GM21447 (cell line): ENCODE results near the gene INPP5E.
A peak's percentile ranks its signal among the peaks of the same experiment; 100 is the strongest.

Experiments
- ATAC-seq: cut with Tn5 transposase; IDR thresholded peaks from one replicate; pipeline ENCODE4 v1.9.1; 2021; ENCODE audit not compliant: unreplicated experiment

INPP5E gene

GRCh38 chr9:136439481-136440408 lies at the start of gene INPP5E:
INPP5E (minus strand) TSS chr9:136439845; CDS start chr9:136439419, 426 bp downstream.
- peak; percentile 57 for ATAC-seq

DNA sequence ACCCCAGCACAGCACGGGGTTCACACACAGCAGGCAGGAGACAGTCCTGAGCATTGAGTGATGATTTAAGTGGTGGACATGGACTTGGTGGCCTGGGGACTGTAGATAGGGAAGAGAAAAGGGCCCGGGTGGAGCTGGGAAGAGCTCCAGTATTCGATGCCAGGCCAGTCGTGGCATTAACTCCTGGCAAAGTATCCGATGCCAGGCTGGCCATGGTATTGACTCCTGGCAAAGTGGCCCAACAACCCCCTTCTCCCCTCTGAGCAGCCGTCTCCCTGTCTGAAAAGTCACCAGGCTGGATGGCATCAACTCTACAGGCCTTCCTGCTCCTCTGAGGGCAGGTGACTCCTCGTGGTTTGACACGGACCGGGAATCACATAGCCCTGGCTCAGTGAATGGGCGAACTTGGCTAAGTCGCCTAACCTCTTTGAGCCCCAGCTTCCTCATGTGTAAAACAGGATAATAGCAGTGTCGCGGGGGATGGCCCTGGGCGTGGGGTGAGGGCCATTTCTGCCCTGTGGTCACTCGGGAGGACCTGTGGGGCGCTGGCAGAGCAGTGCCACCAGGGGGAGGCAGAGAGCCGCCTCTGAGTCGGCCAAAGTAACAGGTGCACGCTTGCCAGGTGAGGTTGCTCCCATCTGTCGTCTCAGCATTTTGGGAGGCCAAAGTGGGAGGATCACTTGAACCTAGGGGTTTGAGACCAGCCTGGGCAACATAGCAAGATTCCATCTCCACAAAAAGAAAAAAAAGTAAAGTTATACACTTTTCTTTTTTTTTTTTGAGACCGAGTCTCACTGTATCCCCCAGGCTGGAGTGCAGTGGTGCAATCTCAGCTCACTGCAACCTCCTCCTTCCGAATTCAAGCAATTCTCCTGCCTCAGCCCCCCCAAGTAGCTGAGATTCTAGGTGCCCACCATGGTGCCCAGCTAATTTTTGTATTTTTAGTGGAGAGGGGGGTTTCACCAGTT lies 48.9 kb upstream of the INPP5E start:
- no peak for ATAC-seq

DNA sequence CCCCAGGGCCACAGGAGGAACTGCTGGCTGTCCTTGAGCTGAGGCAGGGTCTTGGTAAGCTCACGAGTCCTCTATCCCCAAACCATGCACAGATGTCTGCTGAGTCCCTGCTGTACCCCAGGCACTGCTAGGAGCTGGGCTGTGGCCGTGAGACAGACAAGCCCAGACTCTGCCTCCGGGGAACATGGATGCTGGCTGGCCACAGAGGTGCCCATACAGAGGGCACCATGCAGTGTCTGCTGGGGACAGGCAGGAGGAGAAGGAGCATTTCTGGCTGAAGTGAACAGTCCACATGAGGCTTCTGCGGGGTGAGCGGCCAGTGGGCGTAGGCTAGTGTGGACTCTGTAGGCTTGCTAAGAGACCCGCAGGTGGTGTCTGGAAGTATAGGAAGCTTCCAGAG lies 48.0 kb upstream of the INPP5E start:
- no peak for ATAC-seq

- ATAC-seq = no peak
Observed at GRCh38 chr9:136486823-136487620, 47.4 kb upstream of the INPP5E start.

DNA sequence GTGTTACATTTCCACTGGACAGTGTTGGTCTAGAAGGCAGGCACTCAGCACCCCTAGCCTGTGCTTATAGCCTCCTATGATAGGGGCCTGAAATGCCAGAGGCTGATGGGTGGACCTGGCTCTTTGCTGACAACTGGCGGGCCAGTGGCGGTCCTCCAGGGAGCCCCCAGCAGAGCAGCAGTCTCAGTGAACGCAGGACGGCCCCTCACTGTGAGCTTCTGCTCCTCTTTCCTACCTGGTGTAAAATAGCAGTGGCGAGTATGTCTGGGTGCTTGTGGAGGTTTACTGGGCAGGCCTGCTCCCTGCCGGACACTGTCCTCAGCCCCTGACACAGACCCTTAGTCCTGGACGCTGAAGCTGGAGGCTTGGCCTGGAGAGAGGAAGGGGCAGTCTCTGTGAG lies 46.5 kb upstream of the INPP5E start:
- no peak for ATAC-seq

- no peak for ATAC-seq
Observed at GRCh38 chr9:136485049-136486045, 45.7 kb upstream of the INPP5E start.

DNA sequence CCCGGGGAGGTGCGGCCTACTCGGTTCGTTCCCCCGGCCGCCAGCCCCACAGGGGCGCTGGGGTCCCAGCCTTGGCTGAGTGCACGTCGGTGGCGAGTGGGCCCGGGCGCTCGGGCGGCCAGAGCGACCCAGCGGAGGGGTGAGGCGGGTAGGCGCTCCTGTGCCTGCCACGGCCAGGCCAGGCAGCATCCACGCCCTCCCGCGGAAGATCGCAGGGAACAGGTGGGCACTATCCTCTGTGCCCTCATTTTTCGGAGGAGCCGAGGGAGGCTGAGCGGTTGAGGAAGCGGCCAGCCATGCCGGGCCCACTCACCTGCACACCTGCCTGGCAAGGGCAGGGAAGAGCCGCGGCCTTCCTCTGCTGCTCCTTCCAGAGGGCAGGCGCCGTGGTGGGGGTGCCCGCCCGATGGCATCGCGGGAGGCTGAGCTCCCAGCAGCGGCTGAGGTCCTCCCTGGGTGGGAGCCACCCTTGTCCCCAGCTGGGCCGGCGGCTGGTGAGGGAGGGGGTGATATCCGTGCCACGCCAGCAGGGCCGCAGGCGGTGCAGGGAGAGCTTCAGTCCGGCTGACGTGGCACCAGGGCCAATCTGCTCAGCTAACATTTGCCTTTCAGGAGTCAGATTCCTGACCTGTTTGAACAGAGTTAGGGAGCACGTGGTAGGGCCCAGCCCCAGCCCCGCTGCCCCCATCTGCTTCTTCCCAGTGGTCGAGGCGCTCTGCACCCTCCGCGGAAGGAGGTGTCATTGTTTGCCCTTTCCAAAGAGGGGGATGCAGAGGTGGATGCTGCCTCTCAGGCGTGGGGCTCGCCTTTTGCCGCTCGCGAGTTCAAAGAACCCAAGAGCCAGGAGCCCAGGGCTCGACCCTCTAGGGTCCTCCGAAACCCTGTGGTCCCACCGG lies 44.8 kb upstream of the INPP5E start:
- no peak for ATAC-seq

DNA sequence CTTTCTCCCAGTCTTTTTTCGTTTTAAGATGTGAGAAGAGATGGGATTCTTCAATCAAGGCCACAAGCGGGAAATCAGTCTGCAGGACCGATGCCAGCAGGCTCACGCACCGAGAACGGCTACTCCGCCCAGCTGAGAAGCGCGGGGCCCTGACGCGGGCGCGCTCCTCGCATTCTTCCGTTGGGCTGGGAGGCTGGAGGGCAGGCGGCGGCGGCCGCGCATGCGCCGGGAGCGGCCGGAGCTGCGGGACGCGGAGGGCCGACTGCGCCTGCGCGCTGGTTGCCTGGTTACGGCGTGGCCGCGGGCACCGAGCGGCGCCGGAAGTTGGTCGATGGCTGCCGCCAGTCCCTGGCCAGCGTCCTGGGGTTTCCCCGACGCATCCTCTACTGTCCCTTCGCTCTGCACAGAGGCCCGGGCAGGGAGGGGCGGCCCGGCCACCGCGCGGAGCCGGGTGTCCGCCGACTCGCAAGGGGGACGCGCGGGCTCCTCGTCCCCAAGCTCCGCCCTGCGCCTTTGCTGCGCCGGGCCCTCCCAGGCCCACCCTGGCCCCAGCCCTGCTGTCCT lies 44.0 kb upstream of the INPP5E start:
- peak; percentile 47 for ATAC-seq

- ATAC-seq = peak; percentile 55
Observed at GRCh38 chr9:136482793-136483588, 43.3 kb upstream of the INPP5E start, which contains the start of gene SEC16A. SEC16A (minus strand) TSS chr9:136483040; CDS start chr9:136477615, 5,425 bp downstream.

GRCh38 chr9:136482046-136482792 lies 42.6 kb upstream of the INPP5E start:
- no peak for ATAC-seq

- no peak for ATAC-seq
Observed at GRCh38 chr9:136481558-136481957, 41.9 kb upstream of the INPP5E start.

DNA sequence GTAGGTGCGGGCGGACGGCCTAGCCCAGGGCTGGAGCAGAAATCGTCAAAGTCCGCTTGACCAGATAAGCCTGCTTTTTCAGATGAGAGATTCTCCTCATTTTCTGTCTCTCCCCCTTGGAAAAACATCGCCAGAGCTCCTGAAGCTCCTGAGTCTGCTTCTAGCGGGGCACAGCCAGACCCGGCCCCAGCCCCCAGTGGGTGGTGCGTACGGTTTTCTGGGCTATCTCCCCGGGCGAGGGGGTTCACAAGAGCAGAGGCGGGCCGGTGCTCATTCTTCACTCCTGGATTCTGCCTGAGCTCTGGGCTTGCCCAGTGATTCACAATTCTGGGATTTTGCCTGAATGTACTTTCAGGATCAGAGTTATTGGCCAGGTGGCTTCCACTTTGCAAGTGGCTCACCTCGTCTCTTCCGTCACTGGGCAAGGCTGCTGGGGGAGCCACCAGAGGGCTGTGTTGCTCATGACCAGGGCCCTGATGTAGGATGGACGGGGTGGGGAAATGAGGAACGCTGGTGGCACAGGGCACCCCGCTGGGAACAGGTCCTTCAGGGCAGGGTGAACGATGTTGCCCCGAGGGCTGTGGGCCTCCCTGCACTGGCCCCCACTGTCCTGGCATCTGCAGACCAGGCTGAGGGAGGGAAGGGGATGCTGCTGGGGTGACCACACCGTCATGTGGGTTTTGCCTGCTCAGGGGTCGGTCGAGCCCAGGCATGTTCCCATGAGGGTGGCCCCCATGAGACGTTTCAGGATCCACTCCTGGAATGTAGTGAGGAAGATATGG lies 36.9 kb upstream of the INPP5E start:
- no peak for ATAC-seq

DNA sequence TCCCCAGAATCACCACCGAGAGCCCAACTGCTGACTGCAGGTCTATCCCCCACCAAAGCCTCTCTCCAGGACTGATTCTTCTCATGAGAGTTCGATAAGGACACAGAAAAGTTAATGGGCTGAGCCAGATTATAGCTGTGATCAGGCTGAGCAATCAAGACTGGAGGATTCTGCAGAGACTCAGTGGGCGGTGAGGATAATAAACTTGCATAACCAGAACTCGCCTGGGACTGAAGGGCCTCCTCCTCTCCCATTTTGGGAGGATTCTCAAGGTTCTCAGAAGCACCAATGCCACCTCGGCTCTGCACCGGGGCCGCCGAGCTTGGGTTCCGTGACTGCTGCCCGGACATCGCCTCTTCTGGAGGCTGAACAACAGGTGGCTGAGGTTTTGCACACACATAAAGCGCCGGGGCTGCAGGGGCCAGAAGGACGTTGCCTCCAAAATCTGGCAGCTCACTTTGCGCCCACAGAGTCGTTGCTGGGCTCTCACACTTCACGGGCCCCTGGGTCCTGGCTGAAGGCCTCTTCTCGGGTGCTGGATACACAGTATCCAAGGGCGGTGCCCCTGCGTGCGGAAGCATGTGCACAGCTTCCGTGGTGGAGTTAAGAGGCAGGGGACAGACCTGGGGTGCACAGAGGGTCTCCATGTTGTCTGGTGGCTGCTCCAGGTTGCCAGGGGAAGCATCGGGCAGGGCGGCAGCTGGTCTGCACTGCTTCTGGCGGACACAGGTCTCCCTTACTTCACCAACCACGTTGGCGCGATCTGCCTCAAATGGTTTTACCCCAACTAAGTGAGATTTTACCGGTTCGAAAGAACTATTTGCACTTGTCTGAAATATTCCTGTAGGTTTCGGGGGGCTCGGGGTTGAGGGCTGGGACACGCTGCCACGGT lies 35.6 kb upstream of the INPP5E start:
- no peak for ATAC-seq

DNA sequence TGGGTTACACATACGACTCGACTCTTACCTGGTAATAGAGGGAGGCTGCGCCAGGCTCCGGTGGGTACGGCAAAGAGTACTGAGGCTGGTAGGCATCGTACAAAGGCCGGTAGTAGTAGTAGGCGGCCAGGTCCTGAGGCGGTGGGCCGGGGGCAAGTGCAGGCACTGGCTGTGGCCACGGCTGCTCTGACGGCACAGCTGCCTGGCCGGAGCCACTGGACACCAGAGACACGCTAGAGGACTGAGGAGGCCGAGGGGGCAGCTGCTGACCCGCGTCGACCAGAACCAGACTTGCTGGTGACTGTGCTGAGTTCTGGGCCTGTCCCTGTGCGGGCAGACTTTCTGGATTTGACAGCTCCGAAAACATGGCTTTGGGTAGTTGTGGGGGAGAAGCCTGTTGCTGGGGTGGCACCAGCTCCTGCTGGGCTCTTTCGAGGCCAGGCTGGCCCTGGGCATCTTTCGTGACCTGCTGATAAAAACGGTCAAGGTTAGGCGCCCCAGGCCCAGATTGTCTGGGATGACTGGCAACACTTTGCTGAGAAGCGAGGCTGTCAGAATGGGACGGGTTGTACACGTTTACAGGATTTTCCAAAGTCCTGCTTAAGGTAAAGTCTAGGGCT lies 34.5 kb upstream of the INPP5E start:
- no peak for ATAC-seq
